Measurements from ENCODE around the gene LIN28A.

GRCh38 chr1:26401891-26402290, 8.7 kb upstream of the LIN28A start:
- no peak for TF ChIP-seq CTCF (IDR thresholded peaks at IDR 0.05)
- TF ChIP-seq POLR2A (IDR thresholded peaks at IDR 0.05) = no peak

Data from right lobe of liver (tissue), 4 donors.